NCI-H2171 treated with DMSO at 0.1 percent for 48 hours (cell line): Measurements from ENCODE around the gene ZBTB7C.

Experiments used
- DNase-seq: peaks from one replicate; lab custom pipeline; 2025; lab: John Stamatoyannopoulos, UW

ZBTB7C gene

DNA sequence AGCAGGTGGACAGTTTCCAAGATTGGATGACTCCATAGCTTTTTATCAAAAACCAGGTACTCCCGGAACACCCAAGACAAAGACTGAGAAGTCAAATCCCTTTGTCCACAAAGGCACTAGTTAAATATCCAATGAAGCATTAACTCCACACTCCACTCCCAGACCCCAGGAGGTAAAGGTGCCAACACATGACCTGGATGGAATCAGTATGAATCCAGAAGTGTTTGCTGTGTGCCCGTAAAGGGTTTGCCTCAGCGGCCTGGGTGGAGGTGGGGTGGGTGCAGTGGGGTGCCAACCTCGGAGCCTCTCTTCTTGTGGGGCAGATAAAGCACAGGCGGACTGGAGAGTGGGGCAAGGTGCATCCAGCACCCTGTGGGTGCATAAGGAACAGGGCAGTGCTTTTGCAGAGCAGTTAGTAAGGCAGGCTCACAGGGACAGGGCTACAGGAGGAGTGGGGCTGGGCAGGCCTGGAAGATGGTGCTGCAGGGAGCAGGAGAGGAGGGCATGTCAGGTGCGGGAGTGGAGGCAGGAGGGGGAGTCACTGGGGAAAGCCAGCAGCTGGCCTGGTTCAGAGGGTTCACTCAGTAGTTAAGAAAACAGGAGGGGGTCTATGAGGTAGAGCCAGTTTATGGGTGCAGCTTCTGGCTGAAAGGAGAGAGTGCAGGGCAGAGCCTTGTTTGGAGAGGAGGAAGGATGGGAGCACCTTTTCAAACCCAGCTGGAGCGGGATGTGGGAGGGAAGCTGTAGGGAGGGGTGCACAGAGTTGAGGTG lies 270.3 kb downstream of the ZBTB7C start:
- DNase-seq = peak; percentile 48

DNA sequence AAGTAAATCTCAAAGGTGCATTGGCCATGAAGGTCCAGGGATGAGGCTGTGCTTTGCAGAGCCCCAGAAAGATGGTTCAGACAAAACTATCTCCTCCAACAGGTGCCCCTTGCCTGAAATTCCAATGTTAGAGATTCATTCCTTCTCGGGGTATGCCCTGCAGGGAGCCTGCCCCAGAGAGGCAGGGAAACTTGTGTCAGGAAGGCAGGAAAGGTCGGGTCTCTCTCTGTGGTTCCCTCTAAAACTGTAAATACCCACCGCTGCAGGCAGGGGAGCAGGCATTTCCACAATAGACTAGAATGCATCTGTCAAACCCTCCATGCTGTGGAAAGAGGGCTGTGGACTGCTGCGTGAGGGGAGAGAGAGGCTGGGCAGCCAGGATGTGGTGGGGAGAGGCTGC lies 271.0 kb downstream of the ZBTB7C start:
- no peak for DNase-seq

DNA sequence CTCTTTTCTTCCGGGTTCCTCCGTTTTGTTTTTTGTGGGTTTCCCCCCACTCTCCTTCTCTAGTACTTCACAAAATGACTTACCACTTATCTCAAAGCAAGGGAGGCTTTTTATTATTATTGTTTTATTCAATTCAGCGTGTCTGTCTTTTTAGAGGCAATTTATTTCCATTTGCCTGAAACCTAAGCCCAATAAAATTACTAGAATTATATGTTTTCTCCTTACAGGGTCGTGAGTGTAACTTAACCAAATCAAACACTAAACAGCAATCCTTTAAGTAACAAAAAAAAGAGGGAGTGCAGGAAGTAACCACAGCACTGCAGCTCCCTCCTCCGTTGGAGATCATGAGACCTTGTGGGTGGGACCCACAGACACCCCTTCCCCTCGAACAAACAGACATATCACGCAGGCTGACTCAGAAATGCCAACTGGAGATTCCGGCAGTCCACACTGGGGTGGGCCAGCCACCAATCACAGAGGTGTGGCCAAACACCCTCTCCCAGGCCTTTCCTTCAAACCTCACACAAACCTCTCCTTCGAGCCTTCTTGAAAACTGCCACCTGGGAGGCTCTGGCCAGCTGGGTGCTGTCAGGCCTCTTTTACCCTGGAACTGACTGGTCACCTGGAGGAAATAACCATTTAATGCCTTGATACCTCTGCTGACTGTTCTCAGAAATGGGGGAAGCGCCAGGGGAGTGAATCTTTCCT lies 271.7 kb downstream of the ZBTB7C start:
- DNase-seq = no peak

DNA sequence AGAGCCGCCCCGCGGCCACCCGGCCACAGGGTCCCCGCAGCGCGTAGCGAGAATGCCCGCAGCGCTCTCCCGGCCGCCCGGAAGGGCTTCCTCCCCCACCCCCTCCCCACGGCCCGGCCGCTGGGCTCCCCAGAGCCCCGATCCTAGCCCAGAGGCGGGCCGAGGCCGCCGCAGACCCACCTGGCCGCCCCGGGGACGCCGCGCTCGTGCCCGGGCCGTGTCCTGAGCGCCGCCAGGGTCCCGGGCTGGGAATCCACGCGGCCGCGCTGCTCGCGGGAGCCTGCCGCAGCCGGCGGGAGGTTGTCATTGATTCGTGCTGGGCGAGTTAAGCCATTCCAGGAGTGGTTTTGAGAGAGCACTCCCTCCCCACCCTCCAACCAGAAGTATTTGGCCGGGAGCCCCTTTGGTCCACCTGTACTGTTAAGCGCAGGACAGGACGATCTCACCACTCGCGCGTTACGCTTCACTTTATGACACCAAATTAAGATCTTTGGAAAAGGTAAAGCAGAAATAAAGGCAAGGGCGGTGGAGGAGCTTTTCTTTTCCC lies 272.3 kb downstream of the ZBTB7C start:
- DNase-seq = no peak

DNA sequence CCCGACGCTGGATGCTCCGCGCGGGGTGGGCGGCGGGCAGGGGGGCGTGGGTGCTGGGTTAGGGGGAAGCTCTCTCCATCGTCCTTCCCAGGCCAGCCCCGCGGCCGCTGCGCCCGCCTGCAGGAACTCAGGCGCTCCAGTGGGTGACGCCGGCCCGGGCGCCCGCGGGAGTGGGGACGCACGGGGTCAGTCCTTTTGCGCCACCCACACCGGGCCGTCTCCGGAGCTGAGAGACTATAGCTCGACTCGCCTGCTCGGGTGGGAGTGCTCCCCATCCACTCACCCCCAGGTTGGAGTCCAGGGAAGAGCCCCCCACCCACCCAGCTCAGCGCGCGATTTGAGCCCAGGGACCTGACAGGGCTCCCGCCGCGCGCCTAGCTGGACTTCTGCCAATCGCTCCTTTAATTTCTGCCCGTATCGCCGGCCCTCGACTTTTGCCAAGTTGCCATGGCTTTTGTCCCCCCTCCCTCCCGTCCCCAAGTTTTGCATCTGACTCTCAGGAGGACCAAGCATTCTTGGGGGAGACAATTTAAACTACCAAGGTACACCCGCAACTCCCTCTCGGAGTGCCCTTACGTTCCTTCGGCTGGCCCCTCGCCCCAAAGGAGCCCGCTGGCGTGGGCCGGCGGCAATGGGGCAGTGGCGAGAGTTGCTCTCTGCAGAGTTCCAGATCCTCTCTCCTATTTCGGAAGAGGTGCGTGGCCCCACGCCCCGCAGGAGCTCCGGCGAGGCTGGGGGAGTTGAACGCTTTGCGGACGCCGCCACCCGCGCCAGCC lies 272.9 kb downstream of the ZBTB7C start:
- no peak for DNase-seq

DNA sequence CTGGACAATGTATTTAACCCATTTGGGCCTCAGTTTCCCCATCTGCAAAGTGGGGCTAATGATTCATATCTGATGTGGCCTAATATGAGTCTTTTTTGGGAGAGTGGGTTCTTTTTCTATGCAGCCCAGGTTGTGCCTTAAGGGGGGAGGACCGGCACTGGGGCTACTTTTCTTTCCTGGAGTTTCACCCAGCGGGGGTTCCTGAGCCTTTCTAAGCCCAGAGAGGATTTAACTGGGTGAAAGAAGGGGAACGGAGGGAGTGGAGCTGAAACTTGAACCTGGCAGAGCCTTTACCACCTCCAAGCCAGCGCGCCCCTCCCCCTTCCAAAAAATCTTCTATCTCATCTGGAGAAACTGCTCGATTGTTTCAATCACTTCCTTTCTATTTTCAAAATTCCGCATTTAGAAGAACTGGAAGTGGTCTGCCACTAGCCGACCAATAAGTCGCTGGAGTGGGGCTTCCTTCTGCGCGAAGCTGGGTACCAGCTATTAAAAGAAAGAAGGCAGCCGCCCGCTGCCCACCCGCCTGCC lies 273.7 kb downstream of the ZBTB7C start:
- no peak for DNase-seq

DNA sequence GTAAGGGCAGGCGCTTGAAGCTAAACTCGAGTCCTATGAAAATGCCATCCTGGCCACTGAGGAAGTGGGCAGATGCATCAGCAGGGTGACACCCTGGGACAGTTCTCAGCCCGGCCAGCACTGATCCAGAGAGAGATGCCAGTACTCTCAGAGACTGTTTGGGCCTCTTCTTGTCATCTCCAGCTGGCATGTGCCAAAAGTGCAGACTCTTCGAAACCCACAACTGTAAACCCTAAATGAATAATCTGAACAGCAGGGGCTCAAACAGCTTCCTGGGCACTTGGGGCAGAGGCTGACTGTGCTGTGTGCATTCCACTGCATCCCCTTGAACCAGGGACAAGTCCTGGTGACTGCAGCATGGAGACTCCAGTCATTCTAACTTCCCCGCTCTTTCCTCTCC lies 274.6 kb downstream of the ZBTB7C start:
- no peak for DNase-seq

DNA sequence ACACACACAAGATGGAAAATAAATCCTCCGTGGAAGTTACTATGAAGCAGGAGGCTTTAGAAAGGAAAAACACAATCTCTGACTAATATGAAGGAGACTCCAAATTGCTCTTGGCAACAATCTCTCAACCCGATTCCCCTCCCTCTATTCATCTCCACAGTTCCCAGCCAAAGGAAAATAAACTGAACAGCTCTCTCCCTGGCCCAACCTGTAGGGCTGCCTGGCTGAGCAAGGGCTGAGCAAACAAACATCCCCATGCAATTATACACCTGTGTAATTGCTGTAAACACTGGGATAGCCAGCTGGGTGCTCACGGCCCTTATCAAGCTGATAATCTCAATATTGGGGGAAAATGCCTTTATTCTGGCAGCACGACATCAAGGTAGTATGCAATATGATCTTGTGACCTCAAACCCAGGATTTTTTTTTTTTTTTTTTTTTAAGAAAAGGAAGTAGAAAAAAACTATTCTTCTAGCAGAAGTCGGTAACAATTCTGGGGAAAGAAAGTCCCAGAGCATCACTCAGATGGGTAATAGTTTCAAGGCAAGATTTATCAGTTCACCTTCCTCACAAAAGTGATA lies 275.4 kb downstream of the ZBTB7C start:
- peak; percentile 86 for DNase-seq

DNA sequence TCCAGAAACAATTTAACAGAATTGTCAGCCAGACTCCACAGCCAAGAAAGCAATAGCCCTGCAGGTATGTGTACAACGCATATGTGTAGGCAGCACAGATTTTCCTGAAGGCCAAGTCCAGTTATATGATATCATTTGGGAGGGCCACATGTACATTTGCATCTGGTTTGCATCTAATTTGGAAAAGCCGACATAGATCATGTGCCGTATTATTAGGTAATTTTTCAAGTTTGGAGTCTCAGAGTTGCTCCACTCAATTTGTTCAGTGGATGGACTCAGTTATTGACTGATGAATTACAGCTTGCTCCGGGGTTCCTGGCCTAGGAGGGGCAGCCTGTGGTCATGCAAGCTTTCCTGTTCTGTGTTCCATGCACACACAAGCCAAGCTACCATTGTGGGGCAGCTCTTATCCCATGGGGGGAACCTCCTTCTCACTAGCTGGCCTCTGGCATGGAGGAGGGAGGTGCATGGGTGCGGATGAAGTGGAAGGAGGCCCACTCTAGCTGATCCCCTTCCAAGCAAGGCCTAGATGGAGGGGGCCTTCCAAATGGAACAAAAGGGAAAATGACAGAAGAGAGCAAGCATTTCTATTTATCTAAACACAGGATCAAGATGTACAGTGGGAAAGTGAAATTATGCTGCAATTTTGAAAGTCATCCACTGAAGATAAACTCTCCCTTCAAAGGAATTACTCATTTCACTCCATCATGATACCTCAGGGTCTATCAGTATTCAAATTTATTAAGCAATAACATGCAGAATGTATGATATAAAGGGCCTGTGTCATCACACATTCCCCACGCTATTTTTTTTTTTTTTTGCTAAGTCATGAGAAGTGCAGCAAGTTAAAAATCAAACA lies 276.2 kb downstream of the ZBTB7C start:
- DNase-seq = no peak

DNA sequence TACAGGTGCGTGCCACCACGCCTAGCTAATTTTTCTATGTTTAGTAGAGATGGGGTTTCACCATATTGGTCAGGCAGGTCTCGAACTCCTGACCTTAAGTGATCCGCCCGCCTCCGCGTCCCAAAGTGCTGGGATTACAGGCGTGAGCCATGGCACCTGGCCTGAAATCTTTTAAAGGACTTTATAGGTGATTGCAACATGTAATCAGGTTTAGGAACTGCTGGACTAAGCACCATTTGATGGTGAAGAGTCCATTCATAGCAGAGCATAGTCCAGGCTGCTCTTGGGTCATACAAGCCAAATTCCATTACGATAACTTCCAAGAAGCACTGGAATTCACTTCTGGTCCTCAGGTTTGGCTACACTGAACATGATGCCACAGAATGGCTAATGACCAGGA lies 278.1 kb downstream of the ZBTB7C start:
- no peak for DNase-seq

DNA sequence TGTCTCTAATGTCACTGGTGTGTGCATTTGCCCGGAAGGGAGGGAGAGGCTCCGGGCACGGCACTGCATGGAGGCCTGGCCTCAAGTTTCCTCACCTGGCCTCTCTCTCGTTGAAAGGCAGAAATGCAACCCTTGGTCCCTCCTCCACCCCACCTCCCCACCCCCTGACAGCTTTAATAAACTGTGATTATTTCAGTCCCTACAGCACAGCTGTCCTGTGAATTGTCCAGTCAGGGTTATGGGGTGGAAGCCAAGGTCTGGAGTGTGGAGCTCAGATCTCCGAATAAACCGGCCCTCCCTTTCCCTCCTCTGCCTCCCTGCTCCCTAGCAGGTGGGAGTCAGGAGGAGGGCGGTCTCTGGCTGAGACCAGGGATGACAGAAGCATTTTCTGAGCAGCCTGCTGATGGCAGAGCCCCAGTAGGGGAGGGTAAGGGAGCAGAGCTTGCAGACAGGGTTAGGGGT lies 279.5 kb downstream of the ZBTB7C start:
- peak; percentile 26 for DNase-seq

DNA sequence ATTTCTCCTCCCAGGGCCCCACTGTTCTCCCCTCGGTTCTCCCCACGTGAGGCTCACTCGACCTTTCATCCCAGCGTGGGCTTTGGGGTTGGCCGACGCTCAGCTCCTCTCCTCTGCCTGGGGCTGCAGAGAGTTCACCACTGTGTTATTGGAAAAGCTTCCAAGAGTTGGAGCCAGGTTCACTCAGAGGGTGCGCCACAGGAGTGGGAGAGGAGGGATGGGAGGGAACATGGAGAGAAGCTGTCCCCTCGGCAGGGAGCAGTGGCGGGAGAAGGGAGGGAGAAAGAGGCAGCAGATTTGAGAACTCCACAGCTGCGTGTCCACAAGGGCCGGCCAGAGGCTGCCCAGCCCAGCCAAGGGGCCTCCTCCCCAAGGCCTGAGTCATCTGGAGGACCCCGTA lies 281.6 kb downstream of the ZBTB7C start:
- DNase-seq = no peak

DNA sequence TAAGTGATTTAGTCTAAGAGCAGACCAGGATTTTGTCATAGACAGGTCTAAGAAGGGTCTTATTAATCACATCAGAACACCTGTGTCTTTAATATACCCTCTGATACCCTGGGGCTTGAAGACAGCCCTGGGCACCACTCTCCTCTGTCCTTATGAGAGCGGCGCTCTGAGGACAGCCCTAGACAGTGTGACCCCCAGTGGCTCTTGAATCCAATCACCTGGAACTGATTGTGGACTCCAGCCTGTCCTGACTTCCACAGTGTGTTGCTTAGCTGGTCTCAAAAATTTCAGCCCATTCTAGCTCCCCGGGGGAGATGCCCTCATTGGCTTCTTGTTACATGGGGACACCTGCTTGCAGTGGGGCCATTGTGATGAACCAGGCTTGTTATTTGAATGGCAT lies 282.9 kb downstream of the ZBTB7C start:
- DNase-seq = no peak

DNA sequence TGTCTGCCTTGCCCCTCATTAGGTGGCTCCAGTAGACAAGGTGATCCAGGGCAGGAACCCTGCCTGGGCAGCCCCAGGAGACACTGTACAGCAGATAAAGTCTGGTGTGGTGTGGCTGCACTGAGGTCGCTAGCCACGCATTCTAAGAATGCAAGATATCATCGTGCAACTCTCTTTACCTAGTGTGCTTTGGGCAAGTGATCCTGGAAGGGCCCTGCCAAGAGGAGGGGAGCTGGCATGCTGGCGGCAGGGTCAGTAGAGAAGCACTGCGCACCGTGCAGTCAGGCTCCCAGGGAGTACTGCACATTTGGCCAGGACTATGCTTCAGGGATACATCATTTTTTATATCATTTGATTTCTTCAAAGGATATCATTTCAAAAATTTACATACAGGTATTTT lies 283.5 kb downstream of the ZBTB7C start:
- DNase-seq = no peak

DNA sequence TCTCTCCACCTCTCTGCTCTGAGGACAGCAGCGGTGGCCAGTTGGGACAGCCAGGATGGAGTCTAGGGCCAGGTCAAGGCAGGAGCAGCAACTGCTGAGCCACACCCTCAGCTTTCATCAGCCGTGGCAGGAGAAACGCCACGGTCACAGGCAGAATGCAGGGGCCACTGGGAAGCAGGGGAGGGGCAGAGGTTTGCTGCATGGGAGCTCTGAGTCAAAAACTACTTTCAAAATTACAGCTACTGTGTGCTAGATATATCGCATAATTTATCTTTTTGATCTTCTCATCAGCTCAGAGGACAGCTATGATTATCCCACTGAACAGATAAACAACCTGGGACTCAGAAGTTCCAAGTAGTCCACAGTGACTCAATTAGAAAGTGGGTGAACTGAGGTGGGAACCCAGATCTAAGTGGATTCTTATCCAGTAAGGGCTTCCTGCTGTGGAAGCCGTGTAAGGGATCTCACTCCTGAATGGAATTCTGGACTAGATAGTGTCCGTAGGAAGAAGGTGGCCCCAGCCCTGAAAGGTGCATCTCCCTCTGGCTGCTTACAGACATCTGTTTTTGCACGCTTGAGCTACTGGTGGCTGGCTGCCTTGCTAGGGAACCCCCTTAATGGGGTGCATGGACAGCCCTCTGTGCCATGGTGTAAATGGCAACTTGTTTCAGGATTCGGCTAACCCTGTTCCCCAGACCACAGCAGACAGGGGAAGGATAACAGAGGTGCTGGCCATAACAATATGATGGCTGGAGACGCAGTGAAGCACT lies 284.1 kb downstream of the ZBTB7C start:
- DNase-seq = no peak

DNA sequence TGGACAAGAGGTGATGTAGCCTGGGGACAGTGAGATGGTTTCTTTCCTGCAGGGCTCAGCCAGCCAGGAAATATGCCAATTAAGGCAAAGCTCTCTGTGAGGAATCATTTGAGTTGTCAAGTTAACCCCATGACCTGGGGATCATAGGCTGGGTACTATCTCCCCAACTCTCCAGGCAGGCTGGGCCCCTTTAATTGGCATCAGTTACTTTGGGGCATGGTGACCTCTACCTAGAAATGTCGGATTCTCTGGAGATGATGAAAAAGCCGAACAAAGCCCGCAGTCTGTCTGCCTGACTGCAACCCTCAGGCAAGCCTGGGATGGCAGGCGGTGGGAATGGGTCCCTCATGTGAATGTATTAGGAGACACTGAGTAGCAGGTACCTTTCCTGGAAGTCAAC lies 285.2 kb downstream of the ZBTB7C start:
- no peak for DNase-seq

DNA sequence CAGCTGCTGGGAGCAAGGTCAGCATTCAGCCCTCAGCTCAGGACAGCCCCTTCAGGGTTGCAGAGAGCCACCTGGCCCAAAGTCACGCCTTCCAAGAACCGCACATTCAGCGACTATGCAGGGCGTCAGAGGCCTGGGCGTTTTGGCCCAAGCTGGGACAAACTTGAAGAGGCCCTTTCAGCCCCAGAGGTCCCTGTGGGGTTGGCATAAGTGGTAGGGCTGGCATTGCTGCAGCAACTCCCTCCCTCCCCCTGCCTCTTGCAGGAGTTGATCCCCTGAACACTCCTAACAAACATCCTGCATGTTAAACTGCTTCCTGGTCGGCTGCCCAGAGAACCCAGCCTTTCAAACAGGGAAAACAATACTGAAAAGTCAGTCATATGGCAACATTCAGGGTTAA lies 285.9 kb downstream of the ZBTB7C start:
- DNase-seq = no peak

DNA sequence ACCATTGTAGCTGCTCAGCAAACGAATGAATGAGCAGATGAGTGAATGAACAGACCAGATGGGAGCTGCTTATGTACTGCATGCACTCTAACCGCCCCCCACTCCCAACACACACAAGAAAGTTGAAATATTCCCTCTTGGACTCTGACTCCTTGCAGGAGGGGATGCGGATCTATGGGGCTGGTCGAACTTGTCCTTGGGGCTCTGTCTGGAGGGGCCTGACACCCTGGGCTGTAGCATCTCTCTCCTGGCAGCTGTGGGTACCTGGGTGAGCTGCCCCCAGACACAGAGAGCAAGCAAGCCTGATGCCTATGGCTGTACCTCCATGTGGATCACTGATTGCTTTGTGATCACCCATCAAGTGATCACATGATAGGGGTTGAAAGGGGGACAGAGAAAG lies 286.4 kb downstream of the ZBTB7C start:
- no peak for DNase-seq

DNA sequence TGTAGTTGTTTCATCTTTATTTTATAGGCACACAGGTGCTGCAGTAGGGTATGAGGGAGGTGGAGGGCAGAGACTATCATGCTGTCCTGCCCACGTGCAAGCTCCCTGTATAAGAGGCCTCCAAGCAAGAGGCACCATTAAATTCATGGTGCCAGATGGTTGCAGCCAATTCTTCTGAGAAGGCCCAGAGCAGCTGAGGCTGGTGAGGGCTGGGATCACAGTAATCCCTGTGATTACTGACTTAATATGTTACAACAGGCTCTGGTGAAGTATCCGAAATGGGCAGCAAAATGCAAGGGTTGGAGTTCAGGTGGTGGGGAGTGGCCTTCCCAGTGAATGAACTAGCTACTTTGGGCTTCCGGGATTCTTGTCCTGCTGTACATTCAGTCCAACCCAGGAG lies 286.8 kb downstream of the ZBTB7C start:
- peak; percentile 30 for DNase-seq

DNA sequence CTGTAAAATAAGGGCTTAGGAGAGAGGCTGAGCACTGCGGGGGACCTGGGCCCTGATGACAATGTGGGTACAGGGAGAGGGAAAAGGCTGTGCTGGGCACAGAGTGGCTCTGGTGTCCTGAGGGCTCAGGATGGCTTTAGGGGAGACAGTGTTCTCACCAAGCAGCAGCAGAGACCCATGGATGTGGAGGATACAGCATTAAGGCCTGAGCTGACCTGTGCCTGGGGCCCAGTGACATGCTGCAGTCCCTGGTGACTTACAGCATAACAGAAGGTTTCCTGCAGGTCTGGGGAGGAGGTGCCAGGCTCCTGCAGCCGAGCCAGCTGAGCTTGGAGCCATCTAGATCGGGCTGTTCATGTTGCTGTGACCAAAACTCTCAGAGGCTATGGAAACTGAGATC lies 287.4 kb downstream of the ZBTB7C start:
- no peak for DNase-seq
